Thymus (tissue), 11 donors: ENCODE data around the gene AKAP13. TPM values are rescaled to one million over a fixed set of nuclear protein-coding genes. Genes with fewer than 3 reads are reported as not detected.

Experiments used
- DNase-seq, 9 donors: peaks; one replicate each; pipeline ENCODE4 v3.0.0-alpha.2; 2013; ENCODE audit warnings: low spot score in 9 of 9, low read depth in 6 of 9, missing footprints in 1 of 9
- H3K27ac ChIP-seq, 2 donors: one replicate each; pipeline ENCODE4 v1.5.1; 2013; ENCODE audit warnings: control low read depth in 1 of 2, low read depth in 1 of 2, low read length in 1 of 2, mild to moderate bottlenecking in 1 of 2, moderate library complexity in 1 of 2
- H3K27me3 ChIP-seq, 2 donors: one replicate each; pipeline ENCODE4 v1.5.1; 2013; ENCODE audit warnings: low read length in 1 of 2; ENCODE audit not compliant: control insufficient read depth in 2 of 2, insufficient read depth in 1 of 2
- H3K36me3 ChIP-seq, 2 donors: one replicate each; pipeline ENCODE4 v1.5.1; 2013; ENCODE audit warnings: low read length in 1 of 2, mild to moderate bottlenecking in 1 of 2, moderate library complexity in 1 of 2; ENCODE audit not compliant: control insufficient read depth in 2 of 2, insufficient read depth in 2 of 2
- H3K4me1 ChIP-seq, 2 donors: one replicate each; pipeline ENCODE4 v1.5.1; 2013; ENCODE audit warnings: low read length in 2 of 2; ENCODE audit not compliant: control insufficient read depth in 2 of 2, insufficient read depth in 2 of 2
- H3K4me3 ChIP-seq, 2 donors: one replicate each; pipeline ENCODE4 v1.5.1; 2013; ENCODE audit warnings: low read length in 2 of 2, control low read depth in 1 of 2, mild to moderate bottlenecking in 1 of 2
- H3K9me3 ChIP-seq, 2 donors: one replicate each; pipeline ENCODE4 v1.5.1; 2013; ENCODE audit warnings: low read length in 1 of 2, mild to moderate bottlenecking in 1 of 2; ENCODE audit not compliant: control insufficient read depth in 2 of 2, insufficient read depth in 1 of 2
- WGBS: extraction: QIAGEN DNeasy Blood & Tissue Kit; methylation state at CpG from one replicate; pipeline ENCODE4 v1.1.7; 2013; 5-methylcytosine and 5-hydroxymethylcytosine counted together
- polyA plus RNA-seq: library from polyadenylated mRNA; stranded (reverse); fragments of 200-250 nt; gene quantifications from one replicate; pipeline ENCODE4 v1.2.3, GENCODE V29; 2013
- total RNA-seq: library from RNA; stranded (reverse); fragments of 120-200 nt; gene quantifications from one replicate; pipeline ENCODE4 v1.2.4, GENCODE V29; 2013
- donor health status: healthy.

Gene AKAP13
- total and polyA plus RNA-seq, 2 donors: 49.8 to 63.8 TPM

GRCh38 chr15:85514413-85514812 is 134.0 kb downstream of the AKAP13 start:
- H3K27me3 ChIP-seq: no peaks in the 10 kb centered on the region
- DNase-seq: no peak
- H3K4me3 ChIP-seq: no peak overlapping the region
- H3K27ac ChIP-seq: no peak overlapping the region
- 87% methylated on average over 3 of the region's 3 CpGs for WGBS
- H3K4me1 ChIP-seq: no peaks in the 10 kb centered on the region
- no peaks in the 10 kb centered on the region for H3K9me3 ChIP-seq
- no peaks in the 10 kb centered on the region for H3K36me3 ChIP-seq

GRCh38 chr15:85515212-85515611 is 134.8 kb downstream of the AKAP13 start:
- Histone ChIP-seq H3K27ac (no peak overlapping the region), H3K4me1 (no peaks in the 10 kb centered on the region), H3K36me3 (no peaks in the 10 kb centered on the region), H3K9me3 (no peaks in the 10 kb centered on the region), H3K27me3 (no peaks in the 10 kb centered on the region), H3K4me3 (no peak overlapping the region)
- no peak for DNase-seq
- WGBS: 53% methylated on average over 4 of the region's 4 CpGs

GRCh38 chr15:85517086-85517485 is 136.7 kb downstream of the AKAP13 start:
- H3K9me3 ChIP-seq: no peaks in the 10 kb centered on the region
- WGBS: 97% methylated on average over 1 of the region's 1 CpG
- H3K4me3 ChIP-seq: no peak overlapping the region
- no peaks in the 10 kb centered on the region for H3K27me3 ChIP-seq
- H3K27ac ChIP-seq: no peak overlapping the region
- H3K36me3 ChIP-seq: no peaks in the 10 kb centered on the region
- DNase-seq: no peak
- no peaks in the 10 kb centered on the region for H3K4me1 ChIP-seq

GRCh38 chr15:85518979-85519761 is 138.8 kb downstream of the AKAP13 start:
- H3K36me3 ChIP-seq: no peaks in the 10 kb centered on the region
- no peak overlapping the region for H3K4me3 ChIP-seq
- no peaks in the 10 kb centered on the region for H3K4me1 ChIP-seq
- 98% methylated on average over 5 of the region's 5 CpGs for WGBS
- no peaks in the 10 kb centered on the region for H3K27me3 ChIP-seq
- H3K27ac ChIP-seq: no peak overlapping the region
- no peak for DNase-seq
- H3K9me3 ChIP-seq: no peaks in the 10 kb centered on the region

DNA sequence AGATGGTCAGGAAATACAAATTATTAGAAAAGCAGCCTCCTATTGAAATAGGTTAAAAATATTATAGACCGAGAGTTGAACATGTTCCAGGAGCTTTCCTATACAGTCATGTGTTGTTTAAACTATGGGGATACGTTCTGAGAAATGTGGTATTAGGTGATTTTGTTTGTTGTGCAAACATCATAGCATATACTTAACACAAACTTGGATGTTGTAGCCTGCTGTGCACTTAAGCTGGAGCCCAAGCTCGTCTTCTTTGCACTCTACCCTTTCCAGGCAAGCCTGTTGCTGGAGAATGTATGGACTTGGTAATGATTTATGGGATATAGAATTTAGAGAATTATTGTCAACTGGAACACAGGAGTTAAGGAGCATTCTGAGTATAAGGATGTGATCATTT is 140.2 kb downstream of the AKAP13 start:
- no peaks in the 10 kb centered on the region for H3K4me1 ChIP-seq
- no peak overlapping the region for H3K4me3 ChIP-seq
- no peak overlapping the region for H3K27ac ChIP-seq
- 99% methylated on average over 3 of the region's 3 CpGs for WGBS
- H3K27me3 ChIP-seq: no peaks in the 10 kb centered on the region
- DNase-seq: no peak
- H3K36me3 ChIP-seq: no peaks in the 10 kb centered on the region
- H3K9me3 ChIP-seq: no peaks in the 10 kb centered on the region

- H3K9me3 ChIP-seq: no peaks in the 10 kb centered on the region
- H3K36me3 ChIP-seq: peaks cover 0 to 2% of the 10 kb centered on the region in 2 donors
- H3K4me3 ChIP-seq: no peak overlapping the region
- WGBS: 96% methylated on average over 4 of the region's 4 CpGs
- H3K4me1 ChIP-seq: no peaks in the 10 kb centered on the region
- DNase-seq: no peak
- no peaks in the 10 kb centered on the region for H3K27me3 ChIP-seq
- H3K27ac ChIP-seq: no peak overlapping the region
Observed at GRCh38 chr15:85523530-85523929, 143.1 kb downstream of the AKAP13 start.

- no peaks in the 10 kb centered on the region for H3K4me1 ChIP-seq
- H3K27me3 ChIP-seq: no peaks in the 10 kb centered on the region
- H3K36me3 ChIP-seq: peaks cover 0 to 2% of the 10 kb centered on the region in 2 donors
- no peak overlapping the region for H3K4me3 ChIP-seq
- H3K27ac ChIP-seq: no peak overlapping the region
- no peak for DNase-seq
- no peaks in the 10 kb centered on the region for H3K9me3 ChIP-seq
Observed at GRCh38 chr15:85525755-85526154, 145.4 kb downstream of the AKAP13 start.

DNA sequence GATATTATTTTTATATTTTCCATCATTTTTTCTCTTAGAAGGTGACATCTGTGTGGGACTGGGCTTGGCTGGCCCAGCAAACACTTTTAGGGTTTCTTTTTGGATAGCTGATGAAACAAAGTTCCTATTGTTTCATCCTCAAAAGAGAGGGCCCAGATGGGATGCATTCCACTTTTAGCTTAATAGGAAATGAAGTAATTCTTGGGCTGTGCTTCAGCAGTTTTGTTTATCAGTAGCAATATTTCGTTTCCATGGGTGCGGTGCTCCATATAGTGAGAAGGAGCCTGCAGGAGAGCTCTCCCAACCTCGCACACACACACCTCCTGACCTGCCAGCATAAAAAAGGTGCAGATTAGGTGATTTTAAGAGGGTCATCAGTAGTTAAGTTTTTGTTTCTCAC is 147.5 kb downstream of the AKAP13 start:
- Histone ChIP-seq H3K9me3 (no peaks in the 10 kb centered on the region), H3K4me3 (no peak overlapping the region), H3K27me3 (no peaks in the 10 kb centered on the region), H3K27ac (peak overlapping the region in 1 of 2 donors; percentile 36), H3K36me3 (peaks cover 0 to 2% of the 10 kb centered on the region in 2 donors), H3K4me1 (no peaks in the 10 kb centered on the region)
- no peak for DNase-seq
- 96% methylated on average over 3 of the region's 3 CpGs for WGBS

DNA sequence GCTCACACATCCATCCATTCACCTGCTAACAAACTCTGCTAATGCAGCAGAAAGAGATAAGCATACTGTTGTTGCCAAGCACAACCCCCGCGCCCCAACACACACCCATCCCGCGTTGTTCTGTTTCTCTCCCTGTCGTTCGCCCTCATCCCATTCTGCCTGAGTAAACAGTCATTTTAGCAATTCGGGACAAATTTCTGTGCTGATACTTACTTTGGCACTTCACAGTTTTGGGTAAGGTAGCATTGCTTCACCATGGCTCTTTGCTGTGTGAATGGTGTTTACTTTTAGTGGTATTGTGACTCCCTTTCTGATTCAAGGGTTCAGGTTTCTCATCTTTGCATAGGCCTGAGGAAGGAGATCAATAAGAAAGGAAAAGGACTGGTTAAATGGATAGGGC is 149.7 kb downstream of the AKAP13 start:
- DNase-seq: no peak
- H3K9me3 ChIP-seq: no peaks in the 10 kb centered on the region
- H3K36me3 ChIP-seq: peaks cover 0 to 9% of the 10 kb centered on the region in 2 donors
- no peak overlapping the region for H3K27ac ChIP-seq
- H3K27me3 ChIP-seq: no peaks in the 10 kb centered on the region
- H3K4me3 ChIP-seq: no peak overlapping the region
- 93% methylated on average over 7 of the region's 7 CpGs for WGBS
- peaks cover 3 to 10% of the 10 kb centered on the region in 2 donors for H3K4me1 ChIP-seq
